Pancreas (tissue), 10 donors: ENCODE measurements around the gene PYGO2. TPM values are rescaled to one million over a fixed set of nuclear protein-coding genes. Genes with fewer than 3 reads are reported as not detected.
A peak's percentile ranks its signal among the peaks of the same experiment; 100 is the strongest.

Experiments
- ATAC-seq, 4 donors: fragments of 200-7000 bp; cut with Tn5 transposase; one replicate each; pipeline versions ENCODE4 v1.8.0 to v1.9.1; 2020; ENCODE audit warnings: mild to moderate bottlenecking in 4 of 4, moderate library complexity in 4 of 4
- DNase-seq, 6 donors: peaks; one replicate each; pipeline ENCODE4 v3.0.0-alpha.2; 2020
- FAIRE-seq: peaks from 2 replicates; lab custom pipeline; 2012; peaks lifted over from hg19 to GRCh38; lab: Jason Lieb, UNC
- H3K27ac ChIP-seq, 4 donors: fragments of 200-600 bp; sonication (generic); 1 replicate in 3 of 4; 2 replicates in 1 of 4; pipeline versions ENCODE4 v1.5.0 to v1.8.0; 2020
- H3K27me3 ChIP-seq, 4 donors: fragments of 200-600 bp; one replicate each; pipeline ENCODE4 v1.8.0; 2021
- H3K36me3 ChIP-seq, 3 donors: fragments of 200-600 bp; sonication (generic) in 1 of 3; one replicate each; pipeline versions ENCODE4 v1.5.0 to v1.8.0; 2020 to 2021
- H3K4me1 ChIP-seq, 3 donors: fragments of 200-600 bp; one replicate each; pipeline ENCODE4 v1.8.0; 2021
- H3K4me3 ChIP-seq, 4 donors: fragments of 200-600 bp; sonication (generic) in 2 of 4; one replicate each; pipeline versions ENCODE4 v1.5.0 to v1.8.0; 2020 to 2021
- H3K9me3 ChIP-seq, 4 donors: fragments of 200-600 bp; one replicate each; pipeline ENCODE4 v1.8.0; 2021
- WGBS, 2 donors: extraction: QIAGEN DNeasy Blood & Tissue Kit; methylation state at CpG; one replicate each; pipeline ENCODE4 v1.1.7; 2013; 5-methylcytosine and 5-hydroxymethylcytosine counted together
- intact Hi-C, 3 donors: fragments of 100-400 bp; cut with DNase I; formaldehyde crosslinking; loops; one replicate each; pipeline versions ENCODE4 v1.11.1 to v1.14.2; 2022
- polyA plus RNA-seq, 2 donors: library from polyadenylated mRNA; stranded (reverse); fragments of 200-250 nt; gene quantifications; one replicate each; pipeline ENCODE4 v1.2.3, GENCODE V29; 2013
- total RNA-seq, 6 donors: library from RNA; stranded (reverse); fragmentation: NEBNext Ultra II Directional in 4 of 6; extraction: Animal tissue kit (Norgen Biotek cat#: 25700) in 4 of 6; gene quantifications; one replicate each; pipeline versions ENCODE4 v1.2.1 to v1.2.4, GENCODE V29; 2021 to 2023
- TF ChIP-seq, protein P1 (sequence below), 4 donors: fragments of 200-600 bp; sonication (generic) in 3 of 4; IDR thresholded peaks; one replicate each; pipeline versions ENCODE4 v1.5.0 to v1.8.0; 2021; ENCODE audit warnings: antibody characterized with exemption in 4 of 4
- donor health status: healthy with polysubstance abuse.
- donor health status: DM: no; HTN: no; CAD: no; lungs with moderate emphysema.
- donor health status: DM: no; HTN: no; CAD: no.
- donor health status: control.
- donor health status: control.
- donor health status: Bipolar disorder and iron deficiency.
- donor health status: DM: yes; HTN: yes; CAD: no.
- donor health status: DM: no; HTN: no; CAD: no.
- donor health status: DM: no; HTN: no; CAD: no.
- donor health status: DM: yes; HTN: yes; CAD: no.

PYGO2 gene
- total and polyA plus RNA-seq, 8 donors: 8.1 to 19.5 (median 12.1) TPM

DNA sequence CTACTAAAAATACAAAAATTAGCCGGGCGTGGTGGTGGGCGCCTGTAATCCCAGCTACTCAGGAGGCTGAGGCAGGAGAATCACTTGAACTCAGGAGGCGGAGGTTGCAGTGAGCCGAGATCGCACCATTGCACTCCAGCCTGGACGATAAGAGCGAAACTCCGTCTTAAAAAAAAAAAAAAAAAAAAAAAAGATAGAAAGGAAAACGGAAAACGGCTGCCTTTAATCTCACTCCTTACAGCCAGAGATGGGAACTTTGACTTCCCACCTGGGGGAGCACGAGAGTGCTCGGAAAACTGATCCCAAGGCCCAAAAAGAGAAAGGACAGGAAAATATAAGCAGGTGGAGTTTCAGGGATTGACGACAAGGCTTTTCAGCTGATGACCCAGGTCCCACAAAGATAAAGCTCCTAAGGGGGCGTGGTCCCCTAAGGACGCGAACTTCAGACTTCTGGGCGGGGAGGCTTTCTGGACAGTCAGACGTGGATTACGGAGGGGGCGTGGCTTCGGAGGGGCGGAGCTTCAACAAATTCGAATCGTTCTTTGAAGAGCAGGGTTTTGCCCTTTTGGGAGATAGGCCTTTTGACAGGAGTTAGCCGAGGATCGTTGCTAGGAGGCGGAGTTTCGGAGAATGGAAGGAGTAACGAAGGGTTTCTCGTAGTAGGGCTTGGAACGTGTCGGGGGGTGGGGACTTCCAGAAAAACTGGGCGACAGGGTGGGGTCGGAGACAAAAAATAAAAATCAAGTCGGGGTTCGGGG, 11.9 kb upstream of the PYGO2 start:
- H3K27me3 ChIP-seq: no peaks in the 10 kb centered on the region
- H3K36me3 ChIP-seq: no peaks in the 10 kb centered on the region
- H3K4me3 ChIP-seq: peak overlapping the region; percentile 45 to 73 (median 58)
- peak; percentile 96 to 98 (median 98) for DNase-seq
- peak; percentile 64 to 75 (median 68) for ATAC-seq
- WGBS, 2 donors: 3% methylated on average over 36 to 37 of the region's 37 CpGs
- peaks cover 12 to 26% (median 22%) of the 10 kb centered on the region in 3 donors for H3K4me1 ChIP-seq
- FAIRE-seq: no peak
- no peaks in the 10 kb centered on the region for H3K9me3 ChIP-seq
- intact Hi-C loops: no loop called here
- H3K27ac ChIP-seq: peak overlapping the region; percentile 90 to 98 (median 96)
- TF ChIP-seq, protein P1, sequence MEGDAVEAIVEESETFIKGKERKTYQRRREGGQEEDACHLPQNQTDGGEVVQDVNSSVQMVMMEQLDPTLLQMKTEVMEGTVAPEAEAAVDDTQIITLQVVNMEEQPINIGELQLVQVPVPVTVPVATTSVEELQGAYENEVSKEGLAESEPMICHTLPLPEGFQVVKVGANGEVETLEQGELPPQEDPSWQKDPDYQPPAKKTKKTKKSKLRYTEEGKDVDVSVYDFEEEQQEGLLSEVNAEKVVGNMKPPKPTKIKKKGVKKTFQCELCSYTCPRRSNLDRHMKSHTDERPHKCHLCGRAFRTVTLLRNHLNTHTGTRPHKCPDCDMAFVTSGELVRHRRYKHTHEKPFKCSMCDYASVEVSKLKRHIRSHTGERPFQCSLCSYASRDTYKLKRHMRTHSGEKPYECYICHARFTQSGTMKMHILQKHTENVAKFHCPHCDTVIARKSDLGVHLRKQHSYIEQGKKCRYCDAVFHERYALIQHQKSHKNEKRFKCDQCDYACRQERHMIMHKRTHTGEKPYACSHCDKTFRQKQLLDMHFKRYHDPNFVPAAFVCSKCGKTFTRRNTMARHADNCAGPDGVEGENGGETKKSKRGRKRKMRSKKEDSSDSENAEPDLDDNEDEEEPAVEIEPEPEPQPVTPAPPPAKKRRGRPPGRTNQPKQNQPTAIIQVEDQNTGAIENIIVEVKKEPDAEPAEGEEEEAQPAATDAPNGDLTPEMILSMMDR (IDR thresholded peaks at IDR 0.05): no peak

DNA sequence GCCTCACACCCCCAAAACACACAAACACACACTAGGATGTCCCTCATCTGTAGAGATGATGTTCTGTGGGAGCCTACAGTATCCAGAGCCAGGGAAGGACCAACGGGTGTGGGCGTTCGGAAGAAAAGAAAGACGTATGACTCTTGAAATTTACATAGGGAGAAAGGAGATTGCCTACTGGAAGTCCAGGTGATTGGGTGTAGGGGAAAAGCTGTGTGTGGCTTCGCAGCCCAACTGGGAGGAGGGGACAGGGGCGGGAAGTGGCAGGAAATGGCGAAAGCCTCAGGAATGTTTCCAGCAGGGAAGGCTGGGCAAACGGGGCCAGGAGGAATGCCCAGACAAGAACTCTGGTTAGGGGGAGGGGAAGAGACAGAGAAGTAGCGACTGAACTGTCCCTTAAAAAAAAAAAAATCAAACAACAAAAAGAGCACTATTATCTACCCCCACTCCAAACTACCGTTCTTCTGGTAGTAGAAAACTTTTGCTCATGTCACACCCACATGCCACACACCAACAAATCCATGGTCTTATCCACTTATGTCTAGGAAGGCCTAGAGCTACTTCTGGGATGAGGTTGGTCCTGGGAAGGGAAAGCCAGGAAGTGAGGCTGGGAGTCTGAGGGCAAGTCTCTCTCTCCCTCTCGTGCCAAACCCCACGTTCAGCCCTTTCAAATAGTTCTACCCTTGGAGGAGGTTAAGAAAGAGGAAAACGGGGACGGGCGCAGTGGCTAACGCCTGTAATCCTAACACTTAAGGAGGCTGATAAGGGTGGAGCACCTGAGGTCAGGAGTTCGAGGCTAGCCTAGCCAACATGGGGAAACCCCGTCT, 11.1 kb upstream of the PYGO2 start:
- peaks cover 0 to 7% (median under 1%) of the 10 kb centered on the region in 3 donors for H3K36me3 ChIP-seq
- H3K27ac ChIP-seq: peak overlapping the region; percentile 90 to 98 (median 96)
- DNase-seq (peak in 5 of 6 donors; percentile 77 to 84 (median 83)), ATAC-seq (peak; percentile 17 to 27 (median 27)), FAIRE-seq (no peak)
- intact Hi-C loops: no loop called here
- H3K27me3 ChIP-seq: no peaks in the 10 kb centered on the region
- no peaks in the 10 kb centered on the region for H3K9me3 ChIP-seq
- 9 to 10% methylated on average over 18 of the region's 18 CpGs for WGBS, 2 donors
- H3K4me3 ChIP-seq: peak overlapping the region in 2 of 4 donors; percentile 52 to 73
- H3K4me1 ChIP-seq: peaks cover 12 to 26% (median 22%) of the 10 kb centered on the region in 3 donors
- TF ChIP-seq, protein P1 (IDR thresholded peaks at IDR 0.05): no peak

DNA sequence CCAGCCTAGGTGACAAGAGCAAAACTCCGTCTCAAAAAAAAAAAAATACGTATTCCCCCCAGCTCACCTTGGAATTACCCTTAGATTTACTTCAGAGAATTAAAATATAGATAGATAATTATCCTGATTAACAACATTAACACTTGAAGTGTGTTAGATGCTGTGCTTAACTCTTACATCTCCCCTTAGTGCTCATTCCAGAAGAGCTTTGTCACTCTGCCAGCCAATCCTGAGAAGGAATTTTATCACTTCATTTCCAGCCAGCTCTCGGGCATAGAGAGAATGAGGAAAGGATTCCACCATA, 10.6 kb upstream of the PYGO2 start:
- DNase-seq (no peak), ATAC-seq (no peak), FAIRE-seq (no peak)
- TF ChIP-seq, protein P1 (IDR thresholded peaks at IDR 0.05): no peak
- intact Hi-C loops: no loop called here
- WGBS, 2 donors: 47 to 61% methylated on average over 3 of the region's 3 CpGs
- H3K27me3 ChIP-seq: no peaks in the 10 kb centered on the region
- H3K4me3 ChIP-seq: peak overlapping the region in 2 of 4 donors; percentile 52 to 73
- peak overlapping the region; percentile 90 to 98 (median 96) for H3K27ac ChIP-seq
- H3K36me3 ChIP-seq: peaks cover 0 to 13% (median 6%) of the 10 kb centered on the region in 3 donors
- H3K9me3 ChIP-seq: no peaks in the 10 kb centered on the region
- peaks cover 12 to 26% (median 22%) of the 10 kb centered on the region in 3 donors for H3K4me1 ChIP-seq

DNA sequence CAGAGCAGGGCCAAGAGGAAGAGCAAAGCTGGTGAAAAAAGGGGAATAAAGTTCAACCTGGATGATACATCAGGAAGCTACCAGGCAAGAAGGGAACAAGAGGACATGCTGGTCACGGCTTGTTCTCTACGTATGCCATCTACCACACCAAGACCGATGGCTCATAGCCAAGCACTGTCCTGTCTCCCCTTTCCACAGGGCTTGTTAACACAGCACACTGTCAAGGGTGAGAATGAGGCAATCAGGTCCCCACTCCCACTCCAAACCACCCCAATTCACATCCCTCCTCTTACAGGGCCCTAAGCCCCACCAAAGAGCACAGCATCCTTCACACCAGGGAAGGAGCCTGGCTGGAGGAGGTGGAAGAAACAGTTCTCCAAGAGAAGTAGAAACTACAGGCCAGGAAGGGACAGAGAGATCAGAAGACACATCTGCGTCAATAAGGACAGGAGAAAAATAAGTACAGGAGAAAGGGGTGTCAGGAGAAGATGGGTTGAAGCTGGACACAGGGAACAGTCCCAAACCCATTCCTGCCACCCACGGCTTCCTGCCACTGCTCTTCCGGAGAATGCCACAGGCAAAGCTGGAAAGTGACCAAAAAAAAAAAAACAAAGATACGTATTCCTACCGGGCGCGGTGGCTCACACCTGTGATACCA, 9.9 kb upstream of the PYGO2 start:
- DNase-seq: no peak
- WGBS, 2 donors: 23 to 26% methylated on average over 10 of the region's 10 CpGs
- Histone ChIP-seq H3K4me3 (peak overlapping the region in 1 of 4 donors; percentile 73), H3K9me3 (no peaks in the 10 kb centered on the region), H3K27ac (peak overlapping the region in 3 of 4 donors; percentile 90 to 97 (median 94)), H3K36me3 (peaks cover 0 to 20% (median 7%) of the 10 kb centered on the region in 3 donors), H3K27me3 (no peaks in the 10 kb centered on the region), H3K4me1 (peaks cover 12 to 26% (median 22%) of the 10 kb centered on the region in 3 donors)
- no peak for FAIRE-seq
- TF ChIP-seq, protein P1 (IDR thresholded peaks at IDR 0.05): no peak
- intact Hi-C loops: no loop called here
- ATAC-seq: no peak
